Erythroblast (primary cell): Measurements from ENCODE around the gene TCF4.

Experiments used
- GATA1 ChIP-seq: IDR thresholded peaks from 2 replicates; pipeline ENCODE4 v1.6.1; 2011; ENCODE audit warnings: low read depth, mild to moderate bottlenecking, control low read depth, low read length, moderate library complexity
- POLR2A ChIP-seq: IDR thresholded peaks from 2 replicates; pipeline ENCODE4 v1.6.1; 2011; ENCODE audit warnings: mild to moderate bottlenecking, low read length

- TF ChIP-seq POLR2A = no peak
- no peak for TF ChIP-seq GATA1
Measured at GRCh38 chr18:55346387-55346786, 241.6 kb downstream of the TCF4 start.
